ENCODE results near the gene GJA3.

The GJA3 gene

DNA sequence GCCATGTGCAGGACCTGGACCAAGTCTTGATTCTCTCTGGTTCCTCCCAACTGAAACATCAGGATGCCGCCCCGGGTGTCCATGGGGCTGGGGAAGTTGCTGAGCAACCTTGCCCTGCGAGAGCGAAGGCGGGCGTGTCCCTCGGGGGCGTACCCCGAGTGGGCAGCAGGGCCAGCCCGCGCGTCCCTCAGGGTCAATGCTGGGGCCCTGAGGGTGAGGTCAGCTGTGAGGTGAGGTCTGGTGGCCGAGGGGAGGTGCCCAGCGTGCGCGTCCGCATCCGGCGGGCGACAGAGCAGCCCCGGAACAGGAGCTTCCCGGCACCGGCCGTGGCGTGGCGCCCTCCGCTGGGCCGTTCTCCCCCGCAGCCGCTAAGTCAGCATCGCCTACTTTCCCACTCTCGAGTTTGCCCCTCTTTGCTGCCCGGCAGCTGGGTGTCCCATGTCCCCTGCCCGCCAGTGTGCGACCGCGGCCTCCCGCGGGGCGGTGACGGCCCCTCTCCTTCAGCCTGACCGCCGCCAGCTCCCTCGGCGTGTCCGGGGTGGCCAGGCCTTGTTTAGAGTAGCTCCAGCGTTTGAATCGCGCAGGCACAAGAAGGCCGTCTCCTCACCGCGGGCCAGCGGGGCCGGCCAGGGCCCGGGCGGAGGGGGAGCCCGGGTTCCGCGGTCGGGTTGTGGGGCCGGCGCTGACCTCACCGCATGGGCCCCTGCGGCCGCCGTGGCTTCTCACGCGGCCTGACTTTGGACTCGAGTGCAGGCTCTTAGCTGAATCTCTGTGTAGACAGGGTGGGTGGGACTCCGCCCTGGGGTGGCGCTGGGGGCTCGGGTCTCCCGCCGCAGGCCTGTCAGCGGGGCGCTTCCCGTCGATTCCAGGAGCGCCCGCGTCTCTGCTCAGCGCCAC, 33.0 kb downstream of the GJA3 start:
- no peak for FAIRE-seq

GRCh38 chr13:20127262-20127561, 33.6 kb downstream of the GJA3 start:
- no peak for FAIRE-seq

GRCh38 chr13:20126541-20127261, 34.2 kb downstream of the GJA3 start:
- no peak for FAIRE-seq

DNA sequence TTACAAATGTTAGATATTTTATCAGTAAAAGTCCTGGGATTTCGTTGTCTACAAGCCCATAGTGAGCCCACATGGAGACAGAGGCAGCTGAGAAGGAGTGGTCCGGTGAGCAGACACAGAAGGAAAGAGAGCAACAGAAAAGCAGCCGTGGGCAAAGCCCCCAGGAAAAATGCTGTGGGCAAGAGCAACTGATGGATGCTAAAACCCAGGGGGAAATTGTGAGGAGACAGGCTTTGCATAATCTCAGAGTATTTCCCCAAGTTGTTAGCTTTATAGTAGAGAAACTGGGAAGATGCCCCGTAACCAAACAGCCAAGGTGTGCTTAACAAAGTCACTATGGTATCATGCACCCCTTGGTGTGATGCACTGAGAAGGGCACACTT, 35.1 kb downstream of the GJA3 start:
- no peak for FAIRE-seq

DNA sequence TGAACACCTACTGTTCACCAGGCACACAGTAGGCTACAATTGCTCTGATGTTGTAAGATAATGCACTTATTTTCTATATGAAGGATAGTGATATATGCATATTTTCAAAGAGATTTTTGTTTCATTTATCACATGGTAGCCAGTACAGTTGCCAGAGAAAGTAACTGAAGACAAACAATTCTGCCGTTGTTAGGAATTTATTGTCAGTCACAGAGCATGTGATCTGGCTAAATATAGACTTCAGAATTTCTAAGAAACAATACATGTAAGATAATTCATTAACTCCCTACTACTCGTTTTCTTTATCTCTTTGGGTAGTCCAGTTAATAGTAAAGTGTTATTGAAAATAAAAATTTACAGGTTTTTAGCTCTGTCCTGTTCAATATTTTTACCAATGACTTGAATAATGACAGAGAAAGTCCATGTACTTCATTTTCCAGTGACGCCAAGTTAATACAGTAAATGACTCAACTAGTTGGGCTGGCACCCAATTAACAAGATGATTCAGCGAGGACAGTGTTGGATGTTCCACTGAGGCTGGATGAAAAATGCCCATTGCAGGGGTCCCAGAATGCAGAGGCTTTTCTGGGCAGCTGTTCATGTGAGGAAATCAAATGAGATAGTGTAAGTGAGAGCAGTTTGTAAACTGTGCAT, 35.6 kb downstream of the GJA3 start:
- no peak for FAIRE-seq

DNA sequence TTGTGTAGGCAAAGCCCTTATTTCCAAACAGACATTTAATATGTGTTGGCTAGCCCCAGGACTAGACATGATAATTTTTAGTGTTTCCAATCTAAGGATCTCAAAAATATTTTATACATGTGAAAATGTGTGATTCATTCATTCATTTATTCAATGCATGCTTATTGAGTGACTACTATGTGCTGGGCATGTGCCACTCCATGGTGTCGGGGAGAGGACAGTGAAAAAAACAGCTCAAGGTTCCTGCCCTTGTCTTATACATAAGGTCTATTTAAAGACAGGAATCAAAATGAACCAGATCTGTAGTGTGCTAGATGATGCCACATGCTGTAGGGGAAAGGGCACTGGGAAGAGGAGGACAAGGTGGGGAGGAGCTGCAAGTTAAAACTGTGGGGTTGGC, 36.5 kb downstream of the GJA3 start:
- FAIRE-seq: no peak

DNA sequence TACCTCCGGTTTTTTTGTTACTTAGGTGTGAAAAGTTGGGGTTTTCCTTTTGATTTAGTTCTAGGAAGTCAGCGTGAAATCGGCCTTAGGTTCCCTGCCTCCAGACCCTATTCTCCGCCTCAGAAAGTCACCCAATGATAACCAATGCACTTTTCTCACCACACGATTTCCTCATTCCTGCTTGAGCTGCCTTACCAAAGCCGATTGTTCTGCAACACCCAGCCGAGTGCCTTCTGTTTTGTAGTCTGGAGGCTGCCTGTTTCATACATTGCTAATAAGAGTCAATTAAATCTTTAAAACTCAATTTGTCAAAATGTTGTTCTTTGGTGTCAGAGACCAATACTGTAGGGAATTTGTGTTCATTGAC, 39.7 kb downstream of the GJA3 start:
- FAIRE-seq: no peak

GRCh38 chr13:20119960-20120359, 40.9 kb downstream of the GJA3 start:
- FAIRE-seq: no peak

DNA sequence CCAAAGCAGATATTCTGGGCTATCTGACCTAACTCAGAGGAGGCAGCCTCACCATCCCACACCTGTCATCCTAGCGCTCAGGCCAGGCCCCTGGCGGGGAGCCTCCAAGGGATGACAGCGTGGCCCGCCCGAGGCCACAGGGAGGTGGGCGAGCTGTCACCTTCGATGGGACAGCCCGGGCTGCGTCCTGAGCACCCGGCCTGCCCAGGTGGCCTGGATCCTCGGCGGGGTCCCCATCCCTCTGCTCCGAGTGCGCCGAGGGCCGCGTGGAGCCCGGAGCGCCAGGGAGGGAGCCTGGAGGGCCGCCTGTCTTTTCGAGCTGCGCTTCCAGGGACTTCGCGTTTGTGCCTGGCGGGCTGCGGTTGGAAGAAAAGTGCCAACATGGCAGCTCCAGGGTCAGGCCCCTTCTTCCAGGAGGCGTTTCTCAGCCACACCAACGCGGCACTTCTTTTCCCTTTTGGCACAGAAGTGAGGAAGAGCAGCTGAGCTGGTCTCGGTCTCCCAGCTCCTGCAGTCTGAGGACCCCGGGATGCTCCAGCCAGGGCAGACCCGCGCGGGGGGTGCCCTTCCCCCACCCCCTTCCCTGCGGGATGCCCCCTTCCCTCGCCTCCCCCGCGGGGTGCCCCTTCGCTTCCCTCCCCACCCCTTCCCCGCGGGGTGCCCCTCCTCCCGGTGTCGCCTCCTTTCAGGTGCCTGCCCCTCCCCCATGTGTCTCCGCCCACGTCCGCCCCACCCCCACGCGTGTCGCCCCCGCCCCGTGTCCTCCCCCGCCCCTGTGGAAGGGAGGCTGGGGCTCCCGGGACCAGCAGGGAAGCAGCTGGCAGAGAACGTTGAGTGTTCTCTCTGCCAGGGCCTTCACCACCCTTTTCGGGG, 42.3 kb downstream of the GJA3 start:
- no peak for FAIRE-seq

DNA sequence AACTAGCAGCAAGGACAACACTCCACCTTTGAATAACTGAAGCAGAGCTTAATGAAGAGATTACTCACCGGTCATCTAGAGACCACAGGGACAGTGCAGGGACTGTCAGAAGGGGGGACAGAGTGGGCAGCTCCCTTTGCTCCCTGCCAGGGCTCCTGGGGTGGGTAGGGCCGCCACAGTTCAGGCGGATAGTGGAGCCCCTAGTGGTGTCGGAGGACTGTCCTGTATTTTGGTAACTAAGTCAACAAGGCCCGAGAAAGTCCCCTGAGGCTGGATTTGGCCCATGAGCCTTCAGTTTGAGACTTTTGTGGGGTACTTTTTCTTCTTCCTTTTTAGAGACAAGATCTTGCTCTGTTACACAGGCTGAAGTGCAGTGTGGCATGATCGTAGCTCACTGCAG, 44.6 kb downstream of the GJA3 start:
- FAIRE-seq: no peak

DNA sequence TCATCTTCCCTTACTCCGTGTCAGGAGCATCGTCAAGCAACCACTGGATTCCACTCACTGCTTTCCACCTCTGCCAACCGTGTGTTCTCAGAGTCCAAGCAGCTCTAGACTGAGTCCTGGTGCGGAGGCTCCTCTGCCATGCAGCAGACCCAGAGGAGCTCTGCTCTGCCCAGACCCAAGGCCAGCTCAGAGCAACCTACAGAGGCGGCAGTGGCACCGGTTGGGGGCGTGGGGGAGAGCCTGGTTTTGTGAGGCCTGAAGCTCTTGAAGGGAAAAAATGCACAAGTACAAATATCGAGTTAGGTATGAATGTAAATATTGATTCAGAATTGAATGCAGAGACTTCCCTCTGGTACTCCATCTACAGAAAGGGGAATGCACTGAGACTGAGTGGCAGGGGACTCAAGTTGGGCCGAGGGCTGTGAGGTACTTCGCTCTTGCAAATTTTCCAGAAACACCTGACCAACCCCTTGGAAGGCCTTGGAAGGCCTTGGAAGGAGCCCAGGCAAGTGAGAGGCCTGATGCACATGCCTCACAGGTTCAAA, 46.7 kb downstream of the GJA3 start:
- FAIRE-seq: no peak

- FAIRE-seq: no peak
Observed at GRCh38 chr13:20109037-20109436, 51.8 kb downstream of the GJA3 start.

GRCh38 chr13:20106742-20107141, 54.1 kb downstream of the GJA3 start:
- no peak for FAIRE-seq

GRCh38 chr13:20105161-20105689, 55.6 kb downstream of the GJA3 start:
- FAIRE-seq: no peak

DNA sequence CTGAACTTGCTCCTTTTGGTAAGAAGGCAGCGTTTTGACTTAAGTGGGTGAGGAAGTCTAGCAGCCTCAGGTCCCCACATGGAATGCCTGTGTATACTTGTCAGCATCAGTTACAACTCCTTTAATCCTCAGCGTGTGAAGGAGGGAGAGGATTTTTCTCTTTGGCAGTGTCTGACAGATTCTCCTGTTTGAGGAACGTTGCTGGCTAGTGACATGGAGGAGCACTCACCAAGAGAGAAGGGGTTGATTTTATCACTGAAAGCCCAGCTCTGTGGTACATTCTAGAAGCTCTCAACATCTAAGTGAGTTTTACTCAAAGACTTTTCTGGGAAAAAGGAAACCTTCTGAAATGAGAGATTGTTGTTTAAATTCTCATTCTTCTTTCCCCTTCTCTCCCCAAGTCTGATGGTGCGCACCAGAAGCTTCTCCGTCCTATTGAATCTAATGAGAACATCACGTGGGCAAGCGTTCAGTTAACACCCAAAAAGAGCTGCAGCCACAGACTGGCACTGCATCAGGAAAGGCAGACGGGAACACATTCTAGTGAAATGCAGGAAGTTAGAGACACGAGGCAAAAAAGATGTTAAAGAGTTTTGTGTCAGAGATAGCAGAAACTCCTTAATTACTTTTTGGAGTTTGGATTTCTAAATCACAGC, 58.2 kb downstream of the GJA3 start:
- FAIRE-seq: no peak

DNA sequence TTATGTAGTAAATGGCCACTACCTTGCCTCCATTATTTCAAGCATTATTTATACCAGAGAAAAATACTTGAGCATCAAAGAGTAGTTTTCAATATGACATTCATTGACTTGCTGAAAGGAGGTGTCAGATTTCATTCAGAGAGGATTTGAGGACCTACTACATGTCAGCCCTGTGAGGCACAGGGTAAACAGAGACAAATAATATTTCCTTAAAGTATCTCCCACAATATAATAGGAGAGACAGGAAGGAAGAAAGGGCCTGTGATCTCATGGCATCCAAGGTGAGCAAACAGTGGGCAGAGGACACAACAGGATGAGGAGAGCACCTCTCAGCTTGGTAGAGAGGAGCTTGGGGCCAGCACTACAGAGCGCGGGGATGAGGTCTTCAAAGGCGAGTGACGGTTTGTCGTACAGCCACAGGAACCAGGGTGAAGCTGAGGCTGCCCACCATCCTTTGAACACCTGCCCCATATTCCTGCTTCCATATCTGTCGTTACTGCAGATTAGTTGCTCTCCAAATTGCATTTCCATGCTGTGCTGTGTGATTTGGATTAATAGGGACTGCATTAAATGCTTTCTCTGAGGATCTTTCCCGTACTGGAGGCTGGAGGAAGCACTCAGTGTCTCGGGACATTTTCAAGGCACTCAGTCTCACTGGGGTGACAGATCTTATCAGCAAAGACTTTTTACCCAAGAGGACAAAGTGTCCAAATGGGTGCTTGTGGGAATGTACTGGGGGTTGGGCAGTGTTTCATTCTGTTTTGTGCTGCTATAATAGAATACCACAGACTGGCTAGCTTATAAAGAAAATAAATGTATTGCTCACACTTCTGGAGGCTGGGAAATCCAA, 59.2 kb downstream of the GJA3 start:
- no peak for FAIRE-seq

DNA sequence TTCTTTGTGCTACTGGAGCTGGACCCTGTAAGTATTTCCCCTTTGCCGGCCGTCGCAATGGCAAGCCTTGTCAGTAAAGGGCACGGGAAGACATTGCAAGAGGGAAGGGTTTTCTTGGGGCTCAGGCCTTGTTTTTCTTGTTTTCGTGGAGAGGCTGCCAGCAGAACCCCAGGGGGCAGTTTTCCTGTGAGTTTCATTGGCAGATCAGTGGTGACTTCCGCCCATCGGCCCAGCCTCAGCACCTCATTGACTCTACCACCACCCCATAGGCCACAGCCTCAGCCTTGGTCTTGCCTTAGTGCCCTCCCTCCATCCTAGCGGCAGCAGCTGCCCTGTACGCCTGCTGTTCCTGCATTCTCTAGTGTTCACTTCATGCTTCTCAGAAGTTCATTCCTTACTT, 61.5 kb downstream of the GJA3 start:
- no peak for FAIRE-seq

DNA sequence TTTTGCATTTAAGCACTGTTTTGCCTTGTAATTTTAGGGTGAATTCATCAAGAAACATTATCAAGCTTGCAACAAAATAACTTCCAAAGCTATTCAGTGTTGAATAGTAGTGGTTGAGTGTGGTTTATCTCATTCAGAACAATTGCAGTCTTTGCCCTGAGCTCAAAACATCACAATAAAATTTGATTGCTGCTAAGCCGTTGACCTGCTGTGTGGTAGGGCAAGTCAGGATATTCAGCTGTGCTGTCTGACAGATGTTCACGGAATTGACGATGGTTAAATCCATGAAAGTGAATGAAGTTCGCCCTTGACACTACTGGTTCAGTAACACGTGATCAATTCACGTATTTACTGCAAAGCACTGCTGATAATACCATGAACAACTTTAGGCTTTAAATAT, 66.9 kb downstream of the GJA3 start:
- no peak for FAIRE-seq

DNA sequence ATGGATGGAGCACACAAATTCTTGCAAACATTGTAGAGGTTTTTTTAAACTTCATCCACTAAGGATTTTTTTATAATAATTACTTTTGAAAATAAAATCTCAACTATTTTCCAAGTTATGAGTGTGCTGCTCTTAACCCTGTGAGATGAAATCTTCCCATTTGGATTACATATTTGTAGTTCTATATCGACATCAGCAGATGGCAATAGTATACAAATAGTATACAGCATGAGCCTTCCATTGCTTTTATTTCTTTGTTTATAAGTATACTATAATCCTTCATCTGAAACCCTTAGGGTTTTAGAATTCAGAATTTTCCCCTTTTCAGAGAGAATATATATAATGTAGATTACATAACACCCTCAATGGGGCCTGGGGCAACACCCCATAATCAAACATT, 70.5 kb downstream of the GJA3 start:
- FAIRE-seq: peak; percentile 43

Measured in colon (tissue), 2 donors.